Heart left ventricle (tissue), 16 donors: ENCODE data around the gene CTCF. TPM values are rescaled to one million over a fixed set of nuclear protein-coding genes. Genes with fewer than 3 reads are reported as not detected.

Experiments
- ATAC-seq, 4 donors: fragments of 200-7000 bp; cut with Tn5 transposase; one replicate each; pipeline ENCODE4 v1.9.1; 2020 to 2022; ENCODE audit warnings: moderate library complexity in 4 of 4, mild to moderate bottlenecking in 3 of 4, moderate number of reproducible peaks in 1 of 4
- DNase-seq, 5 donors: peaks; one replicate each; pipeline ENCODE4 v3.0.0-alpha.2; 2020
- H3K27ac ChIP-seq, 12 donors: fragments of 200-600 bp; sonication (generic) in 4 of 12; one replicate each; pipeline versions ENCODE4 v1.5.0 to v1.8.0; 2016 to 2022; ENCODE audit warnings: mild to moderate bottlenecking in 2 of 12
- H3K27me3 ChIP-seq, 9 donors: fragments of 200-600 bp; sonication (generic) in 2 of 9; one replicate each; pipeline versions ENCODE4 v1.5.1 to v1.8.0; 2016 to 2022; ENCODE audit warnings: mild to moderate bottlenecking in 3 of 9
- H3K36me3 ChIP-seq, 9 donors: fragments of 200-600 bp; sonication (generic) in 2 of 9; one replicate each; pipeline versions ENCODE4 v1.5.0 to v1.8.0; 2018 to 2022; ENCODE audit warnings: mild to moderate bottlenecking in 2 of 9
- H3K4me1 ChIP-seq, 12 donors: fragments of 200-600 bp; sonication (generic) in 4 of 12; one replicate each; pipeline versions ENCODE4 v1.5.0 to v1.8.0; 2016 to 2022; ENCODE audit warnings: mild to moderate bottlenecking in 3 of 12
- H3K4me3 ChIP-seq, 12 donors: fragments of 200-600 bp; sonication (generic) in 4 of 12; one replicate each; pipeline versions ENCODE4 v1.5.0 to v1.8.0; 2017 to 2022; ENCODE audit warnings: mild to moderate bottlenecking in 9 of 12, moderate library complexity in 4 of 12
- H3K9me3 ChIP-seq, 12 donors: fragments of 200-600 bp; sonication (generic) in 4 of 12; one replicate each; pipeline versions ENCODE4 v1.5.0 to v1.8.0; 2016 to 2022; ENCODE audit warnings: mild to moderate bottlenecking in 1 of 12
- POLR2A ChIP-seq, 2 donors: fragments of 450-650 bp; IDR thresholded peaks; one replicate each; pipeline ENCODE4 v1.6.1; 2017; ENCODE audit warnings: antibody characterized with exemption in 2 of 2, mild to moderate bottlenecking in 2 of 2, moderate library complexity in 2 of 2
- WGBS, 4 donors: extraction: QIAGEN DNeasy Blood & Tissue Kit in 2 of 4; methylation state at CpG; one replicate each; pipeline versions ENCODE4 v1.1.5 to v1.1.7; 2013 to 2018; 5-methylcytosine and 5-hydroxymethylcytosine counted together
- intact Hi-C, 10 donors: fragments of 100-400 bp; cut with DNase I; formaldehyde crosslinking; loops; one replicate each; pipeline versions ENCODE4 v1.11.1 to v1.14.2; 2022
- polyA plus RNA-seq, 2 donors: library from polyadenylated mRNA; stranded (reverse); fragments of 200-250 nt; gene quantifications; one replicate each; pipeline ENCODE4 v1.2.3, GENCODE V29; 2013
- total RNA-seq, 9 donors: library from RNA; depleted of rRNA in 2 of 9; stranded (reverse); fragments of >200 nt in 2 of 9; fragmentation: NEBNext Ultra II Directional in 3 of 9; extraction: Animal tissue kit (Norgen Biotek cat#: 25700) in 3 of 9; gene quantifications; one replicate each; pipeline versions ENCODE4 v1.1.0 to v1.2.4, GENCODE V29; 2016 to 2023
- TF ChIP-seq, protein P1 (sequence below), 12 donors: fragments of 200-600 bp; sonication (generic) in 4 of 12; IDR thresholded peaks; one replicate each; pipeline versions ENCODE4 v1.5.0 to v1.8.0; 2018 to 2022; ENCODE audit warnings: antibody characterized with exemption in 12 of 12, mild to moderate bottlenecking in 5 of 12
- donor health status: ischemic (EF 13 %, LVEDD 7.1; RV severe dilation, severe dysfunction).
- donor health status: healthy with polysubstance abuse.
- donor health status: DM: no; HTN: yes; CAD: no.
- donor health status: DM: no; HTN: no; CAD: no.
- donor health status: ischemic (EF 25% LVEDD 6.9; RV normal size, moderate dysfunction).
- donor health status: ischemic (EF 25% LVEDD 5.7; RV mildly dilated, moderate dysfunction).
- donor health status: healthy.
- donor health status: DM: yes; HTN: yes; CAD: no.
- donor health status: ischemic (EF 35%, LVEDD 5.7; RV mildly dilated, moderate dysfunction).
- donor health status: nonischemic (EF 11% LVEDD 7.7; RV severe dilation, severe dysfunction).
- donor health status: DM: yes; HTN: yes; CAD: no.
- donor health status: PGD.
- donor health status: ischemic (EF 29% LVEDD 5.4; RV normal size, mild dysfunction).
- donor health status: nonischemic (EF 23%, LVEDD 6.1; RV moderate dilation, normal function).

The CTCF gene
- total and polyA plus RNA-seq, 11 donors, result 13.9 to 35.8 (median 25.3) TPM

DNA sequence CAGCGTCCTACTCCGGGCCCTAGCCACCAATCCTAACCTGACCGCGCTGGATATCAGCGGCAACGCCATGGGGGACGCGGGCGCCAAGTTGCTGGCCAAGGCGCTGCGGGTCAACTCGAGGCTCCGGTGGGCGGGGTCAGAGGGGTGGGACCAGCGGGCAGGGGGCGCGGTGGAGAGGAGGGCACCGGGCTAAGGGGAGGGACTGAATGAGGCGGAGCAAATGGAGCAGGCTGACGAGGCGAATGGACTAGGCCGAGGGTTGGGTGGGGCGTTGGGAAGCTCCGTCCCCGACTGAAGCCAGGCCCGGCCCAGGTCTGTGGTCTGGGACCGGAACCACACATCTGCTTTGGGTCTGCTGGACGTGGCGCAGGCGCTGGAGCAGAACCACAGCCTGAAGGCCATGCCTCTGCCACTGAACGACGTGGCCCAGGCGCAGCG lies 87.2 kb downstream of the CTCF start:
- ATAC-seq, result peak; percentile 19 to 56 (median 33)
- H3K9me3 ChIP-seq, result no peaks in the 10 kb centered on the region
- H3K27me3 ChIP-seq, result peaks cover 32 to 91% (median 68%) of the 10 kb centered on the region in 9 donors
- H3K27ac ChIP-seq, result no peak overlapping the region
- intact Hi-C loops, result loop anchor here in 3 of 10 donors (5.0 to 10.0 kb wide), 2 partner anchors 105 to 127 kb away; no protein-coding TSS in a partner anchor
- WGBS, 4 donors, result 14 to 36% (median 23%) methylated on average over 27 to 34 of the region's 34 CpGs
- H3K4me3 ChIP-seq, result no peak overlapping the region
- no peak for DNase-seq
- TF ChIP-seq, protein P1, sequence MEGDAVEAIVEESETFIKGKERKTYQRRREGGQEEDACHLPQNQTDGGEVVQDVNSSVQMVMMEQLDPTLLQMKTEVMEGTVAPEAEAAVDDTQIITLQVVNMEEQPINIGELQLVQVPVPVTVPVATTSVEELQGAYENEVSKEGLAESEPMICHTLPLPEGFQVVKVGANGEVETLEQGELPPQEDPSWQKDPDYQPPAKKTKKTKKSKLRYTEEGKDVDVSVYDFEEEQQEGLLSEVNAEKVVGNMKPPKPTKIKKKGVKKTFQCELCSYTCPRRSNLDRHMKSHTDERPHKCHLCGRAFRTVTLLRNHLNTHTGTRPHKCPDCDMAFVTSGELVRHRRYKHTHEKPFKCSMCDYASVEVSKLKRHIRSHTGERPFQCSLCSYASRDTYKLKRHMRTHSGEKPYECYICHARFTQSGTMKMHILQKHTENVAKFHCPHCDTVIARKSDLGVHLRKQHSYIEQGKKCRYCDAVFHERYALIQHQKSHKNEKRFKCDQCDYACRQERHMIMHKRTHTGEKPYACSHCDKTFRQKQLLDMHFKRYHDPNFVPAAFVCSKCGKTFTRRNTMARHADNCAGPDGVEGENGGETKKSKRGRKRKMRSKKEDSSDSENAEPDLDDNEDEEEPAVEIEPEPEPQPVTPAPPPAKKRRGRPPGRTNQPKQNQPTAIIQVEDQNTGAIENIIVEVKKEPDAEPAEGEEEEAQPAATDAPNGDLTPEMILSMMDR (IDR thresholded peaks at IDR 0.05), result no peak
- no peak for TF ChIP-seq POLR2A (IDR thresholded peaks at IDR 0.05)
- H3K4me1 ChIP-seq, result peaks cover 0 to 44% (median 13%) of the 10 kb centered on the region in 12 donors
- H3K36me3 ChIP-seq, result no peaks in the 10 kb centered on the region

- H3K9me3 ChIP-seq, result no peaks in the 10 kb centered on the region
- H3K4me1 ChIP-seq, result peaks cover 0 to 39% (median 9%) of the 10 kb centered on the region in 12 donors
- TF ChIP-seq, protein P1 (IDR thresholded peaks at IDR 0.05), result no peak
- peaks cover 33 to 91% (median 69%) of the 10 kb centered on the region in 9 donors for H3K27me3 ChIP-seq
- ATAC-seq (no peak), DNase-seq (no peak)
- H3K36me3 ChIP-seq, result no peaks in the 10 kb centered on the region
- no peak overlapping the region for H3K27ac ChIP-seq
- 63 to 71% (median 64%) methylated on average over 8 of the region's 8 CpGs for WGBS, 4 donors
- intact Hi-C loops, result loop anchor here in 2 of 10 donors (5.0 kb wide), 2 partner anchors 83 to 128 kb away; no protein-coding TSS in a partner anchor
- no peak overlapping the region for H3K4me3 ChIP-seq
Observed at GRCh38 chr16:67650023-67650422, 87.7 kb downstream of the CTCF start.

DNA sequence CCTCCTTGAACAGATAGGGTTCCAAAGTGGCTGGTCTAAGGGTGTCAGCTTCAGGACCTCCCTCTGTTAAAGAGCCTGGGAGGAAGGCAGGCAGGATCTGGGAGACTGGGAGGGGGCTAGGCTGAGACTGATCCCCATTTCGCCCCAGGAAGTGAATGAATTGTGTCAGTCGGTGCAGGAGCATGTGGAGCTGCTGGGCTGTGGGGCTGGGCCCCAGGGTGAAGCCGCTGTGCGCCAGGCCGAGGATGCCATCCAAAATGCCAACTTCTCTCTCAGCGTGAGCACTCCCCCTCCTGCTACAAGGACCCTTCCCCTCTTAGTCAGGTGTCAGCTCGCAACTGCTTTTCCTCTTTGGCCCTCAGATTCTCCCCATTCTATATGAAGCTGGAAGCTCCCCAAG lies 88.7 kb downstream of the CTCF start:
- DNase-seq, result no peak
- 87 to 91% (median 88%) methylated on average over 7 of the region's 7 CpGs for WGBS, 4 donors
- TF ChIP-seq, protein P1 (IDR thresholded peaks at IDR 0.05), result no peak
- TF ChIP-seq POLR2A (IDR thresholded peaks at IDR 0.05), result no peak
- no peak for ATAC-seq
- no peak overlapping the region for H3K4me3 ChIP-seq
- H3K27me3 ChIP-seq, result peaks cover 33 to 89% (median 63%) of the 10 kb centered on the region in 9 donors
- intact Hi-C loops, result loop anchor here in 2 of 10 donors (5.0 kb wide), 2 partner anchors 84 to 129 kb away; no protein-coding TSS in a partner anchor
- no peaks in the 10 kb centered on the region for H3K9me3 ChIP-seq
- no peak overlapping the region for H3K27ac ChIP-seq
- H3K4me1 ChIP-seq, result peaks cover 0 to 34% (median 9%) of the 10 kb centered on the region in 12 donors
- no peaks in the 10 kb centered on the region for H3K36me3 ChIP-seq

DNA sequence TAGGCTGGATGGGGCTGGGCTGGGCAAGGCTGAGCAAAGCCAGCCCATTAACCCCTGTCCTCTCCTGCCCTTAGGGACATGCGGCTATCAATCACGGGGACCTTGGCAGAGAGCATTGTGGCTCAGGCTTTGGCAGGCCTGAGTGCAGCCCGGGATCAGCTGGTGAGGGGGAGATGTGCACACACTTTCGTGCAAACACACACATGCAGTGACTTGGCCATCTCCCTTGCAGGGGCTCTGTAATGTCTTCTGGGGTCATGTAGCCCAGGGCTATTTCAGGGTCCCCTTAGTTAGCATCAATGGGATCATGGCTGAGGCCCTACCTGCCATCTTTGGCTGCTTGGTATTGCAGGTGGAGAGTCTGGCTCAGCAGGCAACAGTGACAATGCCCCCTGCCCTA lies 89.5 kb downstream of the CTCF start:
- no peak overlapping the region for H3K27ac ChIP-seq
- intact Hi-C loops, result loop anchor here in 2 of 10 donors (5.0 kb wide), 2 partner anchors 85 to 130 kb away; no protein-coding TSS in a partner anchor
- 86 to 94% (median 91%) methylated on average over 3 to 4 of the region's 4 CpGs for WGBS, 4 donors
- H3K4me3 ChIP-seq, result no peak overlapping the region
- peaks cover 33 to 82% (median 54%) of the 10 kb centered on the region in 9 donors for H3K27me3 ChIP-seq
- no peak for DNase-seq
- peaks cover 0 to 3% (median 0%) of the 10 kb centered on the region in 9 donors for H3K36me3 ChIP-seq
- ATAC-seq, result no peak
- no peak for TF ChIP-seq POLR2A (IDR thresholded peaks at IDR 0.05)
- TF ChIP-seq, protein P1 (IDR thresholded peaks at IDR 0.05), result no peak
- H3K4me1 ChIP-seq, result peaks cover 0 to 34% (median 9%) of the 10 kb centered on the region in 12 donors
- H3K9me3 ChIP-seq, result no peaks in the 10 kb centered on the region
